ENCODE results near the gene TOLLIP.

- TF ChIP-seq CTCF (IDR thresholded peaks at IDR 0.05) (no peak), POLR2A (IDR thresholded peaks at IDR 0.05) (no peak), EP300 (IDR thresholded peaks at IDR 0.05) (no peak)
These were observed 9.8 kb downstream of the TOLLIP start for GRCh38 chr11:1299621-1300020.
